HG03432 (cell line): ENCODE data around the gene VRK1.
"Not testable (repeated sequence)": the region's sequence is repeated elsewhere in the genome, so short reads cannot be mapped to it uniquely, and the experiment has no call there.

Experiments used
- ATAC-seq: cut with Tn5 transposase; IDR thresholded peaks from one replicate; pipeline ENCODE4 v1.9.1; 2021; ENCODE audit warnings: mild to moderate bottlenecking, moderate library complexity; ENCODE audit not compliant: unreplicated experiment

VRK1 gene, protein sequence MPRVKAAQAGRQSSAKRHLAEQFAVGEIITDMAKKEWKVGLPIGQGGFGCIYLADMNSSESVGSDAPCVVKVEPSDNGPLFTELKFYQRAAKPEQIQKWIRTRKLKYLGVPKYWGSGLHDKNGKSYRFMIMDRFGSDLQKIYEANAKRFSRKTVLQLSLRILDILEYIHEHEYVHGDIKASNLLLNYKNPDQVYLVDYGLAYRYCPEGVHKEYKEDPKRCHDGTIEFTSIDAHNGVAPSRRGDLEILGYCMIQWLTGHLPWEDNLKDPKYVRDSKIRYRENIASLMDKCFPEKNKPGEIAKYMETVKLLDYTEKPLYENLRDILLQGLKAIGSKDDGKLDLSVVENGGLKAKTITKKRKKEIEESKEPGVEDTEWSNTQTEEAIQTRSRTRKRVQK

DNA sequence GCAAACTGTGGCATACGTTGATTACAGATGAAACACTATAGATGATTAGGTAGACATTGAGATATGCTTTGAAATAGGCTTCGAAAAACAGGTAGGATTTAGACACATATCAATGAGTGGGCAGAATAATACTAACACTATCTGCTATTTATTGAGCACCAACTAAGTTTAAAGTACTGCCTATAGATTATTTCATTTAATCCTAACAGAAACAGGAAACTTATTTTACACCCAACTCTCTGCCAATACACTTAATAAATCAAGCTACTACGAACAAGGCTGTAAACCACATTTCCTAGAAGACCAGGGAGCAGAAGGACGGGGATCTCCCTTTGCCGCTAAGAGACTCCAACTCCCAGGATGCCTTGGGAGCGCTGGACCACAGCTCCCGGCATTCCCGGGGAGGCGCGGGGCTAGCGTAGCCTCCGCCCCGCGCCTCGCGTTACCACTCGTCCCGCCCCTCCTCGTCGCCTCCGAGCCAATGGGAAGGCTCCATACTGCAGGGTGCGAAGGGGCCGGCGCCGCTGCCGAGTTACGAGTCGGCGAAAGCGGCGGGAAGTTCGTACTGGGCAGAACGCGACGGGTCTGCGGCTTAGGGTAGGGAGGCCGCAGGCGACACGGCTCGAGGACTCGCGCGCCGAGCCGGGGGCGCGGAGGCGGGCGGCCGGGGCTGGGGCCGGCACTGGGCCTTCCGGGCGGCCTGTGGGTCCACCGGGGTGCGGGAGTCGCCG, at the start of gene VRK1:
Gene VRK1, plus strand, starts transcription at position 532 of the 731 bp plus-strand sequence. CDS start 36,090 bp downstream, outside the sequence.
- peak; percentile 98 for ATAC-seq

DNA sequence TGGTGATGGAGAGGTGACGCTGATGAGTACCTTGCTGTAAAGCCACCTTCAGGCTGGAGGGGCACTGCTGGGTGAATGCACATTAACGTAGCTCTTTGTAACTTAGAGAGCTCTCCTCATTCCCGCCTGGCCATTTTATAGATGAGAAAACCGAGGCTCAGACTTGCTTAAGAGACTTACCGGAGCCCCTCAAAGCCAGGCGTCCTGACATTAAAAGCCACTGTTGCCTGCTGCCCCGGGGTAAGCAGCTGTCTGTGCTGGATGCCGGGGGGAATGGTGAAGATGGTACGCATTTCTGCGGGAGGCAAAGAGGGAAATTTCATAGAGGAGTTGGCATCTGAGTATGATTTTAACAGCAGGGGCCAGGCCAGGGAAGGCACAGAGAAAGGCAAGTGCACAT, 49.6 kb upstream of the VRK1 start:
- no peak for ATAC-seq

DNA sequence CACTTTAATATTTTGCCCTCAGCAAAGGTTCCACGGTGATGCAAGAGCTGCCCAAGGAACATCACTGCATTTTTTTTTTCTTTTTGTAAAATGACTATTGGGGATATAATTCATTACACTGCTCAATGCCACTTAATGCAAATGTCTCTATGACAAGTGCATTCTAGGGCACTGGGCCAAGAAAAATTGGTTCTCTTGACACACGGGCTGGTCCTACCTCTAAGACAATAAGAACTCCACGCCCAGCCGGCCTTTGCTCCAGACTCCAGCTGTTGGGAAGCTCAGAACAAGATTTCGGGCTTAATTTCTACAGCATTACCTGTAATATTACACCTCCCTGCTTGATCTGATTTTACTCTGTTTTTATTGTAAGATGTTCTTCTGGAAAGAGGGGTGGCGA, 48.8 kb upstream of the VRK1 start:
- ATAC-seq = no peak

DNA sequence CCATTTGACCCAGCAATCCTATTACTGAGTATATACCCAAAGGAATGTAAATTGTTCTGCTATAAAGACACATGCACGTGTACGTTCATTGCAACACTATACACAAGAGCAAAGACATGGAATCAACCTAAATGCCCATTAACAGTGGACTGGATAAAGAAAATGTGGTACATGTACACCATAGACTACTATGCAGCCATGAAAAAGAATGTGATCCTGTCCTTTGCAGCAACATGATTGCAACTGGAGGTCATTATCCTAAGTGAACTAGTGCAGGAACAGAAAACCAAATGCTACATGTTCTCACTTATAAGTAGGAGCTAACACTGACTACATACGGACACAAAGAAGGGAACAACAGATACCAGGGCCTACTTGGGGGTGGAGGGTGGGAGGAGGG, 45.7 kb upstream of the VRK1 start:
- ATAC-seq = no peak

DNA sequence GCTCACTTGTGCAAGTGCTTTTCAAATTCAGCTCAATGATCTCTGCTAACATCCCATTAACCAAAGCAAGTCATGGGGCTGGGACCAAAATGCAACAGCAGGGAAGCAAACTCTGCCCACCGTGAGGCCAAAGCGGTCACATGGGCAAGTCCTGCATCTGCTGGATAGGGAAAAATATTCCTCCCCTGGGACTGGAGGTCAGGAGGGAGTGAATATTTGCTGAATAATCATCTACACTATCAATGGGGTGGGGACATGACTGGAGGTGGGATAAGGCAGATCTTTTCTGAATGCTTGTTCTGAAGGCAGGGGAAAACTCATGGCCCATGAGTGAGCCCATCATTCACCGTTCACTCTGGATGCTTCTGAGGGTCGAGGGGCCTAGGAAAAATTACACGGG, 45.1 kb upstream of the VRK1 start:
- no peak for ATAC-seq

DNA sequence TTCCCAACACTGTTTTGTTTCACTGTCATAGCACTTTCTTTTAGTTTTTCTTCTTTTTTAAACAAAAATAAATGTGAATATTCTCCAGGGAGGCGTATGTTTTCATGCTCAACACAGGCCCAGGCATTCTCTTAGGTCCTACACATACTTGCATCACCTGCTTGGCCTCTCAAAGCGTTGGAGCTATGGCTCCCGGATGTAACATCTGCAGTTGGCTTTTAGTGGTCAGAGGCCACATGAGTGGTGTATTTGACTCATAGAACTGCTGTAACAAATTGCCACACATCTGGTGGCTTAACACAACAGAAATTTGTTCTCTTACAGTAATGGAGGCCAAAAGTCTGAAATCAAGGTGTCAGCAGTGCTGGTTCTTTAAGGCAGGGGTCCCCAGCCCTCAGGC, 44.6 kb upstream of the VRK1 start:
- no peak for ATAC-seq

DNA sequence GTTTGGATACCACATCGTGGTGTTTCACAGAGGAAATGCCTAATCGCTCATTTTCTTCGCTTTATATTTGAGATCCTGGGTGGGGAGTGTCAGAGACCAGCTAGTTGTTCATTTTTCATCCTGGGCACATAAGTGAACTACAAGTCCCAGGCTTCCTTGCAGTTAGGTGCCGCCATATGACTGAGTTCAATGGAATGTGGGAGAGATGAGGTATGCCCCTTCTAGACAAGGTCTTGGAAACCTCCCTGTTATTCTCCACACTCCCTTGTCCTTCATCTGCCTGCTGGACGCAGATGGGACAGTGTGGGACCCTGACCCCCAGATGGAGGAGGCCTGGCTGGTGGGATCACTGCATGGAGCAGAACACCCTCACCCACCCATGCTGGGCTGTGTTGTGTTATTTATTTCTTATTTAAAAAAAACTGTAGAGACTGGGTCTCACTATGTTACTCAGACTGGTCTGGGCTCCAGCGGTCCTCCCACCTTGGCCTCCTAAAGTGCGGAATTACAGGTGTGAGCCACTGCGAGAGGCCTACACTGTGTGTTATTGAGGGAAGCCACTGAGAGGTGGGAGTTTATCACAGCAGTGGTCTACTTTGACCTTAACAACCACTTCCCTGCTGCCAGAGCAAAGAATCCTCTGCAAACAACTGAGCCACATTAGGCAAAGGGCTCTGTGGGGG, 42.9 kb upstream of the VRK1 start:
- no peak for ATAC-seq

DNA sequence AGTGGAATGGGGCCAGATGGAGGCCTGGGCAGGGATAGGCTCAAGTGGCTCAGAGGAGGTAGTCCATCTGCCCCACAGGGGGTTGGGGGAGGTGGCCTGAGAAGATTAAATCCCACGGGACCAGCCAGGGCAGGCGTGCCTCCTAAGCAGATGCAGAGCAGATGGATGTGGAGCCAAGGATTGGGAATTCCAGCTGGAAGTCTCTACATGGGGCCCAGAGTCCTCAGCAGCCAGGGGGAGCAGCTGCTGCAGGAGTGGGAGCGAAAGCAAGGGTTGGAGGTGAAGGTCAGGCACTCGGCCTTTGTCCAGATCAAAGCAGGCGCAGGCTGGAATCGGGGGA, 42.4 kb upstream of the VRK1 start:
- ATAC-seq = no peak

DNA sequence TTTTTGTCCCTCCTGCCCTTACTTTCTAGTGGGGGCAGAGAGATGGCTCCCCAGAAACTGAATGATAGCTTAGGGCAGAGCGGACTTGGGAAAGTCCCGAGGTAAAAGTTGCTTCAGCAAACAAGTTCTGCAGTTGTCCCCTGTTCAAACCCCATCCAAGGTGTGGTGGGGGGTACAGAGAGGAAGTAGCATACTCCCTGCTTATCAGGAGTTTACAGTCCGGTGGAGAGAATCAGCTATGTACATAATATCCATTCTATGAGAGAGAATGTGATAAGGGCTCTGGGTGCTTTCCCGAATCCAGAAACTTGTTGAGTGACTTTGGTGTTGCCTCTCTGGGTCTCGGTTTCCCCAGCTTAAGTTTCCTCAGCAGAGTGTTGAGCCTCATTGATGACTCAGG, 40.4 kb upstream of the VRK1 start:
- no peak for ATAC-seq

DNA sequence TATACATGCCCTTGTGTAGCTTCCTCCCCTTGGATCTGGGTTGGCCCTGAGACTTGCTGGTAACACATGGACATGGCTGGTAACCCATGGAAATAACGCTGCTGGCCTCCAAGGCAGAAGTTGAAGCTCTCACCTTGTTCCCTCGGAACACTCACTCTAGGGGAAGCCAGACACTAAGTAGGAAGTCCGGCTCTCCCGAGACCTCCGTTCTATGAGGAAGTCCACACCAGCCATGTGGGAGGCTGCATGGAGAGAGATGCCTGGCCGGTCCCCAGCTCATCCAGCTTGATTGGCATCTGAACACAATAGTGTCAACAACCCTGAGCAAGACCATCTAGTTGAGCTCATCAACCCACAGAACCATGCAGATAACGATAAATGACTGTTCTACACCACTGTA, 39.7 kb upstream of the VRK1 start:
- ATAC-seq = no peak

DNA sequence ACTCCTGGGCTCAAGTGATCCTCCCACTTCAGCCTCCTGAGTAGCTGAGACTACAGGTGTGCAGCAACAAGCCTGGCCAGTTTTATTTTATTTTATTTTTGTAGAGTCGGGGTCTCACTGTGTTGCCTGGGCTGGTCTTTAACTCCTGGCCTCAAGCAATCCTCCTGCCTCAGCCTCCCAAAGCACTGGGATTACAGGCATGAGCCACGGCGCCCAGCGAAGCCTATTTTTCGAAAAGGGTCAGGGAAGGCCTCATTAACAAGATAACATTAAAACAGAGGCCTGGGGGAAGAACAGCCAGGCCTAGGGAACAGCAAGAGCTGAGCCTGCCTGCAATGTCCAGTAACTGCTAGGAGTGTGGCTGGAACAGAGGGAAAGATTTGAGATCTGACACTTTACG, 36.1 kb upstream of the VRK1 start:
- no peak for ATAC-seq

DNA sequence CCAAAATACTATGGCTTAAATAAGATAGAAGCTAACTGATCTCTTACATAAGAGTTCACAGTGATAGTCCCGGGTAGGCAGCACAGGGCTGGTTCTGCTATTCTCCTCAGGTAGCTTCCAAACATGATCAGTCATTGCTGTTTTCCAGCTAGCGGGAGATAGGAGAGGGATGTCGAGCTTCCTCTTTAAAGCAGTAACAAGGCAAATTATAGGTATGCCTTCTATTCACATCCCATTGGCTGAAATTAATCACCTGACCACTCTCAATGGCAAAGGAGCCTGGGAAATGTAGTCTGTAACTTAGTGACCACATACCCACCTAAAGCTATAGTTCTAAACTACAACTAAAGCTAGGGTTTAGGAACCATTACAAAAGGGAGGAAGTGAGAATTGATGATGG, 34.5 kb upstream of the VRK1 start:
- peak; percentile 95 for ATAC-seq

DNA sequence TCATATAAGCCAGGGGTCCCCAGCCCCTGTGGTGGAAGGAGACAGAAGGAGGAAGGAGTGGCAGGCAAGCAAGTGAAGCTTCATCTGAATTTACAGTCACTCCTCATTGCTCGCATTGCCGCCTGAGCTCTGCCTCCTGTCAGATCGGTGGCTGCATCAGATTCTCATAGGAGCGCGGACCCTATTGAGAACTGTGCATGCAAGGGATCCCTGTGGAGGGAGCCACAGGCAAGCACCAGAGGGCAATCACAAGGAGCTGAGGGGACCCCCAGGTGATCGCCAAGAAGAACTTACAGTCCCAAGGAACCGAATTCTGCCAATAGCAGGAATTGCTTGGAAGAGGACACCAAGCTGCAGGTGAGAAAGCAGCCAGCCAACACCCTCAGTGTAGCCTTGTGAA, 33.2 kb upstream of the VRK1 start:
- no peak for ATAC-seq

DNA sequence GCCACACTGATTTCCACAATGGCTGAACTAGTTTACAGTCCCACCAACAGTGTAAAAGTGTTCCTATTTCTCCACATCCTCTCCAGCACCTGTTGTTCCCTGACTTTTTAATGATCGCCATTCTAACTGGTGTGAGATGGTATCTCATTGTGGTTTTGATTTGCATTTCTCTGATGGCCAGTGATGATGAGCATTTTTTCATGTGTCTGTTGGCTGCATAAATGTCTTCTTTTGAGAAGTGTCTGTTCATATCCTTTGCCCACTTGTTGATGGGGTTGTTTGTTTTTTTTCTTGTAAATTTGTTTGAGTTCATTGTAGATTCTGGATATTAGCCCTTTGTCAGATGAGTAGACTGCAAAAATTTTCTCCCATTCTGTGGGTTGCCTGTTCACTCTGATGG, 32.0 kb upstream of the VRK1 start:
- ATAC-seq = not testable (repeated sequence)

DNA sequence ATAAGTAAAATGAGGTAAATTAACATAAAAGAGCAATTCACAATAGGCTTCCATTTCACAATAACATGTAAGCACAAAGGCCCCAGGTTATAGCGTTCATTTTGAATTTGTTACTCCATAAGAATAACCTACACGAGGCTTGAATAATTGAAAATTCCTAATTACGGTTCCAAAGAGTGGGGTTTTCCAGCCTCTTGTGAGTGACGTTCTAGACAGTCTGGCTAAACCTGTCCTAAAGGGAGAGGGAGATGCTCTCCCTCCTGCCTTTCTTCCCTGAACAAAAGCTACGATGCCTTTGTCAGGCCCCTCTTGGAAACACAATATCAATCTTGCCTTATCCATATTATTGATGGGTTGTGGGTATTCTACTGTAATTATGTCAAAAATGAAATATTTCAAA, 24.3 kb upstream of the VRK1 start:
- ATAC-seq = no peak

DNA sequence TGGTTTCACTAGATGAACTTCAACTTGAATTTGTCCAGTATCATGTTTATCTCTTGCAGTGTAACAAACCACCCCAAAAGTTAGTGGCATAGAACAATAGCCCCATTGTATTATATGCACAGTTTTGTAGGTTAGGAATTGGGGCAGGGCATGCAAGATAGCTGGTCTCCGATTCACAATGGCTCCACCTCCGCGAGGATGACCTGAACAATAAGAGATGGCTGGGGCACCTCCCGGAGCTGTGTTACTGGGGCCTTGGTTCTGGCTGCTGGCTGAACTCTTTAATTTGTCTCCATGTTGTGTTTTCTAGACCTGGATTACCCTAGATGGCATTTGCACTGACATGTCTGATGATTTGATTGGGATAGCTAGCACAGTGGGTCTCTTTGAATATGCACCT, 20.4 kb upstream of the VRK1 start:
- ATAC-seq = no peak

DNA sequence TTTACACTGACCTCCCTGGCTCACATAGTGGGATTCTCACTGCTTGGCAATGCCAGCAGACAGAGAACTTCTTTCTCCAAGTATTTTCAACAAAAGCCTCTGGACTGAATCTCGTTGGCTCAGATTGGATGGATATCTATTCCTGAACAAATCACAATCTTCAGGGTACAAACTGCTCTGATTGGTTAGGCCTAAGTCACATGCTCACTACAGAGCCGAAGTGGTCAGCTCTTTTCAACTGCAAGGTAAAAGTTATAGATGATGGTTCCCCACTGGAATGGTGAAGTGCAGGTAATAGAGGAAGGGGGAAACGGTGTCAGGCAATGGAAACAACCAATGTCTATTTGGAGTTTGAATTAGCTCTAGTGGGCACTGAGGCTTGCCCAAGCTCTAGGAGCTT, 16.7 kb upstream of the VRK1 start:
- ATAC-seq = no peak

DNA sequence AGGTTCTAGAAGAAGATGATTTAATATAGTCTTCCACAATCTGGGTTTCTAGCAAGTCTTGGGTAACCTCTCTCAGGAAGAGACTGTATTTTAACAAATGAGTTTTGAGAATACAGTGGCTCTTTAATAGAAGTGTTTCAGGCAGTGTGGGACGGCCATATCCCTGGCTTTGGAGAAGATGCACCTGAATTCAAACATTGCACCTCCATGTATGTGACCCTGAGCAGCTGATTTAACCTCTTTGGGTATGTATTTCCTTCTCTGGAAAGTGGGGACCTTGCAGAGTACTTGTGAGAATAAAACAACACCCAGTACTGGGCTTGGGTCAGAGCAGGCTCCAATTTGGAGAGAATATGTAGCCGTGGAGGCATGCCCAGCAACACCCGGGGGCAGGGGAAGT, 15.8 kb upstream of the VRK1 start:
- ATAC-seq = no peak

DNA sequence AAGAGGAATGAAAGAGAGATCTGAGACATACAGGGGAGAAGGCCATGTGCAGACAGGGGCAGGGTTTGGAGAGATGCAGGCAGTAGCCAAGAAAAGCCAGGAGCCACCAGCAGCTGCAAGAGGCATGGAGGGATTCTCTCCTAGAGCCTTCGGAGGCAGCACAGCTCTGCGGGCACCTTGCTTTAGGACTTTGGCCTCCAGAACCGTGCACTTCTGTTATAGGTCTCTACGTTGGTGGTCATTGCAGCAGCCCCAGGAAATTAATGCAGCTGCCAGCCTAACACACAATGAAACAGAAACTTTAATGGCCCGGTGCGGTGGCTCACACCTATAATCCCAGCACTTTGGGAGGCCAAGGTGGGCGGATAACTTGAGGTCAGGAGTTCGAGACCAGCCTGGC, 14.7 kb upstream of the VRK1 start:
- ATAC-seq = no peak

DNA sequence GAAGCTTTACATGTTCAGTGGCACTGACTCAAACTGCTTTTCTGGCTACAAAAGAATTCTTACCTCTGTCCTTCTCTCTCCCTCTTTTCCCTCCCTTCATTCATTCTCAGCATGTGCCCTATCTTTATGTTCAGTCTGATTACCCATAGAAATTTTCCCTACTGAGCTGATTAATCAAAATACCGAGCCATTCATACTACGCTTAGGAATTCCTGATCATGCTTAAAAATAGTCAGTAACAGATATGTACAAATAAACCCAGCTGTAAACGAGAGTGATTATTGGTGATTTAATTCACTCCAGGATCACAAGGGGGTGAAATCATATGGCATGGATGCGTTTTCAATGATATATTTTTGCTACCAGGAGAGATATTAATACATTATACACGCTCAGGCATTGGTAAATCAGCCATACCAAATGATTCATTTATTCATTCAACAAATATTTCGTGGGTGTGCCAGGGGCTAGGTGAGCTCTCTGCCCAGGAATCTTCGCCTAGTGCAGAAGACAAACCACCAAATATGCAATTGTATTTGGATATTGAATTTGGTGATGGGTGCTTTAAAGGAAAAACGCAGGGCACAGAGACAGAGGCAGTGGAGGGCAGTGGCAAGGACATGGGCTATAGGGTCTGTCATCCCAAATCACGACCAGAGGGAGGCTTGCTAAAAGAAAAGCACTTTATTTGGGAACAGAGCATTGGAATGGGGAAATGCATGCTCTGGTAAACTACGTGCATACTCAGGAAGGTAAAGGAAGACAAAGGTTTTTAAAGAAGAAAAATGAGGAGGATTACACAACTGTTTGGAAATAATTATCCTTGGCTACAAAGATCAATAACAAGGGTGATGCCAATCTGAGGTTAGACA, 13.9 kb upstream of the VRK1 start:
- ATAC-seq = no peak

DNA sequence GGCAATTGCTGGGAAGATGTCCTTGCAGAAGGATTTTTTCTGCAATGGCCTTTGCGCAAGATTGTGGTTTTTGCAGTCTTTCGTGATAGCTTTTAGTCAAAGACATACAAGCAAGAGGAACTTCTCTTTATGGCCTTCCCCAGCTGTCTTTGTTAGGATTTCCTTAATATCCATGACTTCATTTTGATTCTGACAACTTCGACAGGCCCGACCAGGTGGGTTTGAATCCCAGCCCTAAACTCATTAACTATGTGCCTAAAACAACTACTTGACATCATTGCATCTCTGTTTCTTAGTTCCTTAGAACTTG, 13.3 kb upstream of the VRK1 start:
- ATAC-seq = no peak
